ENCODE results near the gene RIN3. TPM values are rescaled to one million over a fixed set of nuclear protein-coding genes. Genes with fewer than 3 reads are reported as not detected.

RIN3 gene
- total and polyA plus RNA-seq, 2 experiments from 2014 or later: 3.5 to 5.4 TPM

GRCh38 chr14:92734618-92735017, 221.0 kb downstream of the RIN3 start:
- H3K27me3 ChIP-seq: no peaks in the 10 kb centered on the region
- peak overlapping the region; percentile 94 for H3K27ac ChIP-seq
- no peak for TF ChIP-seq CTCF (IDR thresholded peaks at IDR 0.05; ENCODE audit: low read depth, low read length)
- H3K36me3 ChIP-seq: peaks cover 15% of the 10 kb centered on the region
- H3K4me3 ChIP-seq: no peak overlapping the region
- no peak for DNase-seq (ENCODE audit: low read depth in 1 of 2, low spot score in 1 of 2)
- H3K4me1 ChIP-seq (ENCODE audit: low read depth): peaks cover 61% of the 10 kb centered on the region
- H3K9me3 ChIP-seq (ENCODE audit: low read depth): no peaks in the 10 kb centered on the region

GRCh38 chr14:92735344-92735743, 221.8 kb downstream of the RIN3 start:
- DNase-seq (ENCODE audit: low read depth in 1 of 2, low spot score in 1 of 2): no peak
- no peaks in the 10 kb centered on the region for H3K27me3 ChIP-seq
- H3K4me3 ChIP-seq: no peak overlapping the region
- H3K9me3 ChIP-seq (ENCODE audit: low read depth): no peaks in the 10 kb centered on the region
- peak overlapping the region; percentile 94 for H3K27ac ChIP-seq
- peaks cover 62% of the 10 kb centered on the region for H3K4me1 ChIP-seq (ENCODE audit: low read depth)
- peaks cover 15% of the 10 kb centered on the region for H3K36me3 ChIP-seq
- TF ChIP-seq CTCF (IDR thresholded peaks at IDR 0.05; ENCODE audit: low read depth, low read length): no peak

GRCh38 chr14:92737206-92737605, 223.6 kb downstream of the RIN3 start:
- DNase-seq (ENCODE audit: low read depth in 1 of 2, low spot score in 1 of 2): peak in 1 of 2 donors; percentile 51
- Histone ChIP-seq H3K36me3 (peaks cover 1% of the 10 kb centered on the region), H3K4me1 (ENCODE audit: low read depth) (peaks cover 67% of the 10 kb centered on the region), H3K27ac (peak overlapping the region; percentile 94), H3K27me3 (no peaks in the 10 kb centered on the region), H3K4me3 (no peak overlapping the region), H3K9me3 (ENCODE audit: low read depth) (no peaks in the 10 kb centered on the region)
- TF ChIP-seq CTCF (IDR thresholded peaks at IDR 0.05; ENCODE audit: low read depth, low read length): no peak

GRCh38 chr14:92737619-92738188, 224.1 kb downstream of the RIN3 start:
- Histone ChIP-seq H3K27ac (peak overlapping the region; percentile 94), H3K27me3 (no peaks in the 10 kb centered on the region), H3K4me3 (no peak overlapping the region), H3K9me3 (ENCODE audit: low read depth) (no peaks in the 10 kb centered on the region), H3K4me1 (ENCODE audit: low read depth) (peaks cover 62% of the 10 kb centered on the region), H3K36me3 (no peaks in the 10 kb centered on the region)
- no peak for TF ChIP-seq CTCF (IDR thresholded peaks at IDR 0.05; ENCODE audit: low read depth, low read length)
- no peak for DNase-seq (ENCODE audit: low read depth in 1 of 2, low spot score in 1 of 2)

Other genes starting within 250 kb of the RIN3 start
- gene SLC24A4, start 190.6 kb upstream of the RIN3 start, total RNA-seq: 0.09 TPM in 1 of 2 replicates, not detected in the other
- 0.07 TPM in 1 of 2 replicates, not detected in the other for gene SLC24A4, start 190.6 kb upstream of the RIN3 start, polyA plus RNA-seq
- 243 and 244 TPM in 2 replicates for gene LGMN, start 234.8 kb downstream of the RIN3 start, total RNA-seq
- 205 and 275 TPM in 2 replicates for gene LGMN, start 234.8 kb downstream of the RIN3 start, polyA plus RNA-seq

All from cardiac muscle cell (in vitro differentiated cells and primary cell).